Measurements from ENCODE around the gene FBXO17.
"Not testable (repeated sequence)": the region's sequence is repeated elsewhere in the genome, so short reads cannot be mapped to it uniquely, and the experiment has no call there.

Gene FBXO17

DNA sequence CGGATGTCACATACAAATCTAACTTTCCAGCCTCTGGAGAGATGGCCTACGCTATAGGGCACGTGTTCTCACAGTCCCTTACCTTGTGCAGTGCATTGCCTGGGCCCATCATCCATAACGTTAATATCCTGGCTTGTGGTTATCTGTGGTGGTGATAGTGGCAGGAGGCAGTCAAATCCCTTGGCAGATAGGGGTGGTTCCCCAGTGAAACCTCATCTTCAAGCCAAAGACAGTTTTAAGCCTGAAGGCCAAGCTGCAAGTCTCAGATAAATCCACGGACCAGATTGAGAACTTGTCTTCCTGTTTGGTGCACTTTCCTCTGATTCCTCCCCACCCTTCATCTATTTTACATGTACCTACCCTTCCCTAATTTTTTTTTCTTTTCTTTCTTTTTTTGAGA, 4.3 kb upstream of the FBXO17 start:
- no peak for DNase-seq

DNA sequence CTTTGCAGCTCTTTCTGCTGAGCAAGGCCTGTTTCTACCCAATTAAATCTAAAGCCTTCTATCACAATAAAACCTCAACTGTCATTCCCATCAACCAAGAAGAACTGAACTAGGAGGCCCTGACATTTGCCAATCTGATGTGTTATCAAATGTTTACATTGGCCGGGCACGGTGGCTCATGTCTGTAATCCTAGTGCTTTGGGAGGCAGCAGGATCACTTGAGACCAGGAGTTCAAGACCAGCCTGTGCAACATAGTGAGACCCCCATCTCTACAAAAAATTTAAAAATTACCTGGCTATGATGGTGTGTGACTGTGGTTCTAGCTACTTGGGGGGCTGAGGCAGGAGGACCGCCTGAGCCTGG, 2.8 kb upstream of the FBXO17 start:
- DNase-seq = no peak

DNA sequence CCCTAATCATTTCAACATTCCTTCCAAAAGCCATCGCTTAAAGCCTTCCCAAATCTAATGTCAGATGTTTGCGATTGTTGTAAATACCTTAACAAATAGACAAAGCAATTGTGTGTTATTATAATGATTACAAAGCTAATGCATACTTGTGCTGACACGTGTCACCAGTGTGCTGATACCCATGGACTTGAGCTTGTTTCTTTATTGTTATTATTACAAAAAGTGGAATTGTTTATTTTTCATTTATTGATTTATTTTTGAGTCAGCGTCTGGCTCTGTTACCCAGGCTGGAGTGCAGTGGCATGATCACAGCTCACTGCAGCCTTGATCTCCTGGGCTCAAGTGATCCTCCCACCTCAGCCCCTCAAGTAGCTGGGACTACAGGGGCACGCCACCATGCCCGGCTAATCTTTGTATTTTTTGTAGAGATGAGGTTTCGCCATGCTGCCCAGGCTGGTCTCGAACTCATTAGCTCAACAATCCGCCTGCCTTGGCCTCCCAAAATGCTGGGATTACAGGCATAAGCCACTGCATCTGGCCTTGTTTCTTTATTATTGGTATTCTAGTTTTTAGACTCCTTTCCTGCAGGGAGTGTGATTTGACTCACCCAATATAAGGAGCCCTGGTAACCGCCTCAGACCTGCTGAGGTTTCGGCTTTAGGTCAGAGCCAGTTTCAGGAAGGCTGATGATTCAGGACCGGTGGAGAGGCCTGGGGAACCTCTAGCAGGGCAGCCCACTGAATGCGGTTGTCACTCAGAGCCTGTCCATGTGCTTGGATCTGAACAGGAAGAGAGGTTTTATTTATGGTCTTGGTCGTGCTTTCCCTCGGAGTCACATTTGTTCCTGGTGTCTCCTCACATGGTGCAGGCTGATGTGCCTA, 2.1 kb upstream of the FBXO17 start:
- DNase-seq = no peak

DNA sequence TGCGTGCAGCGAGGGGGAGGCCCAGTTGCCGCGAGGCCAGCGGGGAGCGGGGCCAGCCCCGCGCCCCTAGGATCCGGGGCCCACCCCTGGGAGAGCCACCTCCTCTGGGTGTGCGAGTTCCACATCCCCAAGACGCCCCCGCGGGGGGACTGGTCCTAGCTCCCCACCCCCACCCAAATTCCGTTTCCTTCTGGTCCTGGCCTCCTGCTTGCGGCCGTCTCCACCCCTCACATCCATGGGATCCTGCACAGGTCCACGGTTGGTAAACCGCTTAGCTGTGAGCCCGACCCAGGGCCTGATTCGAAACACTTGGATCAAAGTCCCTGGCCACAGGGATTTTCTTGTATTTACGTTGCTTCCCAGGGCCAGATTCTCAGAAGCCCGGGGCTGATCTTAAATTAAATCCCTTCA, 324 bp upstream of the FBXO17 start:
- DNase-seq = no peak

DNA sequence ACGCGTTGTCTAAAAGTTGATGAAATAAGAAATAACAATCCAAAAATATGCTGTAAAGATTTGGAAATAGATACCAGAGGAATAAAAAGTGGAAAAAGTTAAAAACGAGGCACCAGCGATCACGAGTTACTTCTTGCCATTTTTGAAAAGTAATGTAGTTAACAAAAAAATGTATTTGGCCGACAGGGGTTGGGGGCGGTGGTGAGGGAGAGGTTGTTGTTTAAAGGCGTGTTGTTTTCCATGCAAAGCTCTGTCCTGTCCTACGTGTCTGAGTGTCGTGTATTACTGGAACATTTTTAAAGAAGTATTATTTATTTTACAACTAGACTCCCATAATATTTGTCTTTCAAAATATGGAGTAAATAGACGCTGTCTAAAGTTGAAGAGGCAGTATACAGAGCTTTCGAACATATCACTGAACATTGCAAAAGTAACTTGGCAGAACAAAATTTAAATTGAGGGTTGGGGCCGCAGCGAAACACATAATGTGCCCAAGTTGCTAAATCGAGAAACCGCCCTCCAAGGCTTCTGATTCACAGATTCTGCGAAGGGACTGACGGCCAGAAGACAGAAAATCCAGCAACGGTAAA, 823 bp downstream of the FBXO17 start:
- DNase-seq = no peak

DNA sequence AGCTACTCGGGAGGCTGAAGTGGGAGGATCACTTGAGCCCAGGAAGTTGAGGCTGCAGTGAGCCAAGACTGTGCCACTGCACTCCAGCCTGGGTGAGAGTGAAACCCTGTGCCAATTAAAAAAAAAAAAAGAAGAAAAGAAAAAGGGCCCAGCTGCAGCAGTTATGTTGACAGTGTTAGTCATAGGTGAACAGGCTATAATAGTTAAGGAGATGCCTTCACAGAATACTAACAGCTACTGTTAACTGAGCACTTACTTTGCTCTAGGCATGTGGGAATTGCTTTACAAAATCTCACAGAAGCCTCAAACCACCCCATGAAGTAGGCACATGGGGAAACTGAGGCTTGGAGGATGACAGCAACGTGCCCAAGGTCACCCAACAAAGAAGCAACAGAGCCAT, 3.9 kb downstream of the FBXO17 start:
- no peak for DNase-seq

DNA sequence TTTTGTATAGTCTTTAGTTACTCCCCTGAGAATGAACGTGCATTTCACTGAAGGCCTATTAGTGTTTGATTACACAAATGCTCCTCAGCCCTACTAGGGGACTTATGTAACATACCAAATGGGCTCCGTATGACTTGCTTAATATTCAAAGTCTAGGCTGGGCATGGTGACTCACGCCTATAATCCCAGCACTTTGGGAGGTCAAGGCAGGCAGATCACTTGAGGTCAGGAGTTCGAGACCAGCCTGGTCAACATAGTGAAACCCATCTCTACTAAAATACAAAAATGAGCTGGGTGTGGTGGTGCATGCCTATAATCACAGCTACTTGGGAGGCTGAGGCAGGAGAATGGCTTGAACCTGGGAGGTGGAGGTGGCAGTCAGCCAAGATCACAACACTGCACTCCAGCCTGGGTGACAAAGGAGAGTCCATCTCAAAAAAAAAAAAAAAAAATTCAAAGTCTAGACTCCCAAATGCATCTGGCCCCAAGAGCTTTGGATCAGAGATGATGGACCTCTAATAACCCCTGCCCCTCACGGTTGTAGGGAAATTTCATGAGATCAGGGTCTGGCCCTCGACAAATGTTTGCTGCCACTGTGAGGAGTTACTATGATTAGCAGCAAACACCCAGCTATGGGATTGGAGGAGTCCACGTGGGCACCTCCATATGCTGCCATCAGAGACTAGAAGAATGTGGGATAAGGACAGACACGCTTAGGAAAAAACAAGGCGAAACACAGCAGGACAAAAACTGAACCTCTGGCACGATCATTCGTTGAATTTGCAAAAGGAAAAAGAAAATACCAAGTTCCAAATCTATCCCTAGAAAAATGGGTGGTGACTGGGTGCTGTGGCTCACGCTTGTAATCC, 4.6 kb downstream of the FBXO17 start:
- DNase-seq = no peak

DNA sequence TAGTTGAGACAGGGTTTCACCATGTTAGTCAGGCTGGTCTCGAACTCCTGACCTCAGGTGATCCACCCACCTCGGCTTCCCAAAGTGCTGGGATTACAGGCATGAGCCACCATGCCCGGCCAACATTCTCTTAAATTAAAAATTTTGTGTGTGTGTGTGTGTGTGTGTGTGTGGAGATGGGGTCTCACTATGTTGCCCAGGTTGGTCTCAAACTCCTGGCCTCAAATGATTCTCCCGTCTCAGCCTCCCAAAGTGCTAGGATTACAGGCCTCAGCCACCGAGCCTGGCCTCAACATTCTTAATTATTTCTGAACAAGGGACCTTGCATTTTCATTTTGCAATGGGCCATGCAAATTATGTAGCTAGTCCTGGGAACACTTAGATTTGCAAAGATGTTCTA, 9.4 kb downstream of the FBXO17 start:
- not testable (repeated sequence) for DNase-seq

DNA sequence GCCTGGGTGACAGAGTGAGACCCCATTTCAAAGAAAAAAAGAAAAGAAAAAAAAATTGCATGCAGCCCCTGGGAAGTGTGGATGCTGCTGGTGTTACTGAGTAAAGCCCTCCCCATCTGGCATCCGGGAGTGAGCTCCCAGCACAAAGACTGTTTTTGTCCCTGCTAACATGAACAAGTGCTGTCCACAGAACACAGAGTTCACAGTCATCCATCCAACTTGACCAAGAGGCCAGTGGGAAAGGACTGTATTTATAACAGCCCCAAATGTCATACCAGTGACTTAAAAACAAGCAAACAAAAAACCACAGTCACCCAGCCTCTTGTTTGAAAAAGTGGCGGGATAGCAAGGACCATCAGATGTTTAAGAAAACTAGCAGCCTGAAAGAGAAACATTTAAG, 10.8 kb downstream of the FBXO17 start:
- DNase-seq = no peak

DNA sequence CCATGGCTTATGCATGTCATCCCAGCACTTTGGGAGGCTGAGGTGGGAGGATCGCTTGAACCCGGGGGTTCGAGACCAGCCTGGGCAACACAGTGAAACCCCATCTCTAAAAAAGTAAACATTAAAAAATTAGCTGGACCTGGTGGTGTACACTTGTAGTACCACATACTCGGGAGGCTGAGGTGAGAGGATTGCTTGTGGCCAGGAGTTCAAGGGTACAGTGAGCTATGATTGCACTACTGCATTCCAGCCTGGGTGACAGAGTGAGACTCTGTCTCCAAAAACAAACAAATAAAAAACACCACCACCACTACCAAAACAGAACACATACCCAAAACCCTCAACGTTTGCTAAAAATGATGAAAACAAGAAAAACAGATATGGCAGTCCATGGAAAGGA, 15.9 kb downstream of the FBXO17 start:
- no peak for DNase-seq

DNA sequence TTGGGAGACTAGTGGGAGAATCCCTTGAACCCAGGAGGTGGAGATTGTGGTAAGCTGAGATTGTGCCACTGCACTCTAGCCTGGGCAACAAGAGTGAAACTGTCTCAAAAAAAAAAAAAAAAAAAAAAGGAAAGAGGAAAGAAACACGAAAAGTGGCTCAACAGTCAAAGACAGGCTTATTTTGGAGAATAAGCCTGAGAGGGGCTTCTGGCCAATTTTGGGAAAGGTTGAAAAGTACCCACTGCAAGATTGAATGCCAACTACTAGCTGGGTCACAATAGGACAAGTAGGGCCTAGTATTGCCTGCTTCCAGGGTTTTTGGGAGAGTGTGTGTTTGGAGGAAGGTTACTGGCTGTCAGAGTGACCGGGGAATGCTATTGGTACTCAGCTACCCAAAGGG, 17.2 kb downstream of the FBXO17 start:
- DNase-seq = no peak

DNA sequence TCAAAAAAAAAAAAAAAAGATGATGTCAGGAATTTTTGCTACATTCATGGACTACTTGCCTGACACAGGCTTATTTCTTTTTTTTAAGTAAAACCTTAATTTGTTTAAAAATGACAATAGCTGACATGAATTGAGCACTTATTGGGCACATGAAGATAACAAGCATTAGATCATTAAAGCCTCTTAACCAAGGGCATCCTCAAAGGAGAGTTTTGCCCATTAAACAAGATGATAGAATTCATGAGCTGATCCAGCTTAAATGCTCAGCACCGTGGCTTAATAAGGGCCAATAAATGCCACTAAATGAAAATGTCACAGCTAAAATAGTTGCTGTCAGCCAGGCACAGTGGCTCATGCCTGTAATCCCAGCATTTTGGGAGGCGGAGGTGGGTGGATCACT, 19.3 kb downstream of the FBXO17 start:
- DNase-seq = no peak

DNA sequence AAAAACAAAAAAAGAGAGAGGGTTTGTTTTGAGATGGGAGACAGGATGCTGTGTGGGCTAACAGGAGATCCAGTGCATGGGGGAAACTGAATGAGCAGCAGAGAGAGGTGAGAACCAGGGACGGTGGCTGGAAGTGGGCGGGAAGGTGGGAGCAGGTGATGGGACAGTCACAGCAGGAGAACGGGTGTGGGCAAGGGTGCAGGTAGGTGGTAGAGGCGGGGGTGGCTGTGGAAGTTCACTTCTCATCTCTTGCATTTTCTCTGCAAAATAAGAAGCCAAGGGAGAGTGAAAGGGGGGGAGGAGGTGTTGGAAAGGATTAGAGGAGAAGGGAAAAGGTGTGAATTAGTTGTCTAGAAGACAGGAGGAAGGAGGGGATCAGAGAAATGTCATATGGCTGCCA, 21.9 kb downstream of the FBXO17 start:
- no peak for DNase-seq

DNA sequence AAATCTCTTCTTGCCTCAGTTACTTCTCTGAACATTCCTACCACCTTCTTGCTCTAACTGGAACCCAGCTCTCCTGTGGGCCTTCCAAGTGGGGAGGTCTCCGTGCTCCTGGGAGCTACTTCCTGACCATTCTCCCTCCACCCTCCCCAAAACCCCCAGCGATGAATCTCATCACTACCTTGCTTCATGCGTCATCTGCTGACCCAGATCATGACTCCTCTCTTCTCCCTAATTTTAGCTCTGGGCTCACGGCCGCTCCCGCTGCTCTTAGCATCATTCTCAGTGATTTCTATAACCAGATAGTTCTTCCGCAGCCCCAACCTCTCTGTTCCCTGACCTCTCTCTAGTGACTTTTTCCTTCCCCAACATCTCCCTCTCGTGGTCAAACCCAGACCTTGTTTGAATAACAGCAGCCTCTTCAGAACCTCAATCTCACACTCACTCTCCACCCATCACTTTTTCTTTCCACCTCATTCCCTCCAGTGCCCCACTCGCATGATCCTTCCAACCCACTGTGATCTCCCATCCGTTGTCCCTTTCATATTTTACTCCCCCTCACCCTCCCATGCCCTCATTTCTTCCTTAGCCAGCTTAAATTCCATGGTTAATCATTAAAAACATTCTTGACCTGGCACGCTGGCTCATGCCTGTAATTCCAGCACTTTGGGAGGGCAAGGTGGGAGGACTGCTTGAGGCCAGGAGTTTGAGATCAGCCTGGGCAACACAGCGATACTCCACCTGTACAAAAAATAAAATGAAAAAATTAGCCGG, 23.0 kb downstream of the FBXO17 start:
- DNase-seq = no peak

DNA sequence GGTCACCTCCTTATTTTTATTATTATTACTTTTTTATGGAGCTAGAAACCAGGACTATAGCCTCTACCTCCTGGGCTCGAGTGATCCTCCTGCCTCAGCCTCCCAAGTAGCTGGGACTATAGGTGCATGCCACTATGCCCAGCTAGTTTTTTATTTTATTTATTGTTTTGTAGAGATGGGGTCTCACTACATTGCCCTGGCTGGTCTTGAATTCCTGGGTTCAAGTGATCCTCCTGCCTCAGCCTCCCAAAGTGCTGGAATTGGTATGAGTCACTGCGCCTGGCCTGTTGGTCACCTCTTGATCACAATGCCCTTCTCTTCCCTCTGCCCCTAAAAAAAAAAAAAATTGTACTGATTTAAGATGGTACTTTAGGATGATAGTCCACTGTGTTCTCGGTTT, 24.4 kb downstream of the FBXO17 start:
- no peak for DNase-seq

DNA sequence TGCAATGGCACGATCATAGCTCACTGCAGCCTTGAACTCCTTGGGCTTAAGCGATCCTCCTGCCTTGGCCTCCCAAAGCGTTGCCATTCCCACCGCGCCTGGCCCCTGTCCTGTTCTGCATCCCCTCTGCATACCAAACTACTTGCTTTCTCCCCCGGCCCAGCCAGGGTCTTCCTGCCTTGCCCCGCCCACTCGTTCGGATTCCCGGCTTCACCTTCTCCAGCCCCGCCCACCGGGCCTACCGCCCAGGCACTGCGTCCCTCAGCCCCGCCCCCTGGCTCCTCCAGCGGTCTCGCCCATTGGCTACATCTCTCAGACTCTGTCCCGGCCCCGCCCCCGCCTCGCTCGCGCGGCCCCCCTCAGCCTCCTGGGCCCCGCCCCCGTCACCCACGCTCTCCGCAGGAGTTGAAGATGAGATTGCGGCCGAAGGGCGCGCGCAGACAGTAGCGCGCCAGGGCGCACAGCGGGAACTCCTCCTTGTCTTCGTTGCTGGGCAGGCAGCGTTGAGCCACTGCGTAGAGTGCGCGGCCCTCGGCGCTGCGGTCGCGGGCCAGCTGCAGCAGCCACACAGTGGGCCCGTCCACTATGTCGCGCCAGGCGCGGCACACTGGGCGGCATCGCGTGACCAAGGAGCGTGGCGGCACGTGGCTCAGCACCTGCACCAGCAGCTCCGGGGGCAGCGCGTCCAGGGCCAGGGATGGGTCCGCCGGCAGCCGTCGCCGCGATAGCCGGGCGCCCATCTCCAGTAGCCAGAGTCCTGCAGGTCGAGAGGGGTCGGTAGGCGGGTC, 25.8 kb downstream of the FBXO17 start:
- no peak for DNase-seq

DNA sequence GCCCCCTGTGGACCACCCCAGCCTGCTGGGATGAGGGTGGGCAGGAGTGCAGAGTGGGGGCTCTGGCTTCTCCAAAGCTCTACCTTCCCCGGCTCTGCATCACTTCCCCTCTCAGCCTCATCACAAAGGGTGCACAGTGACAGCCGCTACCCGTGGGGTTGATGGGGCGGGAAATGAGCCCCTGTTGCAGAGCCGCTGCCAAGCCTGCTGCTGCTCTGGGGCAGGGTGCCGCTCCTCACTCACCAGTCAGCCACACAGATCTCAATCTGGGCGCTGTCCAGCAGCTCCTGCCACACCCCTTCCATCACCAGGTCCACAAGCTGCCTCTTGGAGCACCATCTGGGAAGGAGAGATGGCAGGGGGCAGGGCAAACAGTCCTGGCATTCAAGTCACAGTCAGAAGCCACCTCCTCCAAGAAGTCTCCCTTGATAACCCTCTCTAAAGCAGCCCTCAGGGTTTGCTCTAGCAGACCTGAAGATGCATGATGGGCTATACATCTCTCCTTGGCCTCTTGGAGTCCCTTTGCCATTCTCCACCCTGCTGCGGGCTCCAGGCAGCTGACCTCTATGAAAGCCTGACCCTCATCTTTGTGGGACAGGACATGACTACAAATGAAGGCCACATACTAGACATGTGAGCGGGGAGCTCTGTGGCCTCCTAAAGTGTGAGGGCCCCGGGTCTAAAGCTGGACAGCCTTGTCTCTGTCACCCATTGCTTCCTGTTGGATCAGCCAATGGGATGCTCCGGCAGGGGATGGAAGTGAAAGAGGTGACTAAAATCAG, 29.1 kb downstream of the FBXO17 start:
- DNase-seq = no peak

DNA sequence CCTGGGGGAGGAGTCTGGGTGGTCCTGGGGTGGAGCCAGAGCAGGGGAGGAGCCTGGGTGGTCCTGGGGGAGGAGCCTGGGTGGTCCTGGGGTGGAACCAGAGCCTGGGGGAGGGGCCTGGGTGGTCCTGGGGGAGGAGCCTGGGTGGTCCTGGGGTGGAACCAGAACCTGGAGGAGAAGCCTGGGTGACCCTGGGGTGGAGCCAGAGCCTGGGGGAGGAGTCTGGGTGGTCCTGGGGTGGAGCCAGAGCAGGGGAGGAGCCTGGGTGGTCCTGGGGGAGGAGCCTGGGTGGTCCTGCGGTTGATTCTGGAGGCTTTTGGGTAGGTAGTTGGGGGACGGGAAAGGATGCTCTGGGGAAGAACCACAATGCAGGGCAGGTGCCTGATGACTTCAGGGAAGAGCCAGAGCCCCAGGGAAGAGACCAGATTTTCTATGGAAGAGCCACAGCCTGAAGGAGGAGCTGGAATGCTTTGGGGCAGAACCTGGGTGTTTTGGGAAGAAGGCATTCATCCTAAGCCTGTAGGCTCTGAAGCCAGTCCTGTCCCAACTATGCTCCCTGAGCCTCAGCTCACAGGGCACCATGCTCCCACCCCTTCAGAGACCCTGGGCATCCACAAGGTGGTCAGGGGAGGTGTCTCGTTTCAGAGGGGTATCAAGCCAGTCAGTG, 29.8 kb downstream of the FBXO17 start:
- DNase-seq = no peak

DNA sequence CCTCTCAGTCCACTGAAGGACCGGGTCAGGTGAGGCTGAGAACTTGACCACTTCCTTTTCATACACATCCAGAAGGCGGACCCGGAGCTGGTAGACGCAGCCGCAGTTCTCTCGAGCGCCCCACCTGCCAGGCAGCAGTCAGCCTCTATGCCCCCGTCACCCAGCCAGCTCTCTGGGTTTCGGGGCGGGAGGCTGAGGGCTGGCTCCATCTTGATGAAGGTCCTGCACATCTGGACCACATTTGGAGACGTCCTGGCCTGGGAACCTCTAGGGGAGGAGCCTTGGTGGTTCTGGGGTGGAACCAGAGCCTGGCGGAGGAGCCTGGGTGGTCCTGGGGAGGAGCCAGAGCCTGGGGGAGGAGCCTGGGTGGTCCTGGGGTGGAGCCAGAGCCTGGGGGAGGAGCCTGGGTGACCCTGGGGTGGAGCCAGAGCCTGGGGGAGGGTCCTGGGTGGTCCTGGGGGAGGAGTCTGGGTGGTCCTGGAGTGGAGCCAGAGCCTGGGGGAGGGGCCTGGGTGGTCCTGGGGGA, 30.5 kb downstream of the FBXO17 start:
- DNase-seq = no peak

DNA sequence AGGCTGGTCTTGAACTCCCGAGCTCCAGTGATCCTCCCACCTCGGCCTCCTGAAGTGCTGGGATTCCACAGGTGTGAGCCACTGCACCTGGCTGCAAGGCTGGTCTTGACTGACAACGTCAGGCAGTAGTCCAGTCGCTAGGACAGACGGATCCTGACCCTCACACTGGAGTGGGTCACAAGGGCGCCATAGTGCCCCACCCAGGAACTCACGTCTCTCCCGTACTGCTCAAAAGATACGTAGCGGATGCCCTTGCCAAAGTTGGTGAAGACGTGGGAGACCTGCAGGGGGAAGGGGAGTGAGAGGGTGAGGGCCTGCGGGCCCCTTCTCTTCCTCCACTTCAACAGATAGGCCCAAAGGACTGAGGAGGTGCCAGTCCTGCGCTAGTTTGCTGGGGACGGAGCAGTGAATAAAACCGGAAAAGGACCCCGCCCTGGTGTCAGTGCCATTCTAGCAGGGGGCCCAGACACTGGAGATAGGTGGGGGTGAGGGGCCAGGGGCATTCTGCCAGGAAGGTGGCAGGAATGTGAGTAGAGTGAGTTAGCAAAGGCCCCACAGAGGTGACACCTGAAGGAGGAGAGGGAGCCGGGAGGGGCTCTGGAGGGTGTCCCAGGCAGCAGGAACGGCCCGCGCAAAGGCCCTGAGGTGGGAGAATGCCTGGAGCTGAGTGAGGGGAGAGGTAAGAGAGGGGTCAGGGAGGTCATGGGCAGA, 32.9 kb downstream of the FBXO17 start:
- DNase-seq = no peak
